A673 (cell line): ENCODE results near the gene ATP8B2. TPM values are rescaled to one million over a fixed set of nuclear protein-coding genes. Genes with fewer than 3 reads are reported as not detected.
"Not testable (repeated sequence)": the region's sequence is repeated elsewhere in the genome, so short reads cannot be mapped to it uniquely, and the experiment has no call there.

Experiments
- BruUV-seq: library from RNA; stranded (reverse); fragments of 400-500 nt; replicated peaks from 2 replicates; lab custom pipeline; 2021; lab: Mats Ljungman, UMichigan
- CTCF ChIA-PET: fragments of 300-600 bp; sonication (Branson Sonifier 250); formaldehyde crosslinking; loops from one replicate; lab custom pipeline; 2022; ENCODE audit warnings: antibody characterized with exemption; lab: Charles Lee
- POLR2A ChIA-PET: fragments of 300-600 bp; sonication (Branson Sonifier 250); formaldehyde crosslinking; loops from one replicate; lab custom pipeline; 2022; ENCODE audit warnings: antibody characterized with exemption; ENCODE audit not compliant: low non-redundant PET; lab: Charles Lee
- DNase-seq: peaks from one replicate; pipeline ENCODE4 v3.0.0-alpha.2; 2015; ENCODE audit warnings: low spot score
- H3K27ac ChIP-seq: fragments of 200-600 bp; sonication (generic); 2 replicates; pipeline ENCODE4 v1.5.1; 2016; ENCODE audit warnings: mixed run types, low read depth, mild to moderate bottlenecking, mixed read lengths, antibody characterized with exemption, low read length; ENCODE audit not compliant: poor library complexity, severe bottlenecking
- H3K27me3 ChIP-seq: fragments of 200-600 bp; sonication (generic); replicated peaks from 2 replicates; pipeline ENCODE4 v1.6.1; 2017; ENCODE audit warnings: mixed run types, low read depth, mild to moderate bottlenecking, mixed read lengths, antibody characterized with exemption, low read length; ENCODE audit not compliant: insufficient read depth, poor library complexity
- H3K36me3 ChIP-seq: fragments of 200-600 bp; sonication (generic); 2 replicates; pipeline ENCODE4 v1.6.1; 2016; ENCODE audit warnings: mixed run types, mild to moderate bottlenecking, mixed read lengths, antibody characterized with exemption, low read length; ENCODE audit not compliant: insufficient read depth, poor library complexity, severe bottlenecking
- H3K4me1 ChIP-seq: fragments of 200-600 bp; sonication (generic); 2 replicates; pipeline ENCODE4 v1.6.1; 2017; ENCODE audit warnings: mixed run types, mild to moderate bottlenecking, mixed read lengths, antibody characterized with exemption, low read length; ENCODE audit not compliant: insufficient read depth, poor library complexity, severe bottlenecking
- H3K4me3 ChIP-seq: fragments of 200-600 bp; sonication (generic); 2 replicates; pipeline ENCODE4 v1.5.1; 2016; ENCODE audit warnings: low read depth, mixed run types, mild to moderate bottlenecking, mixed read lengths, low read length; ENCODE audit not compliant: poor library complexity, severe bottlenecking
- H3K9me3 ChIP-seq: fragments of 200-600 bp; sonication (generic); 2 replicates; pipeline ENCODE4 v1.6.1; 2016; ENCODE audit warnings: mixed run types, low read depth, mild to moderate bottlenecking, mixed read lengths, antibody characterized with exemption, low read length; ENCODE audit not compliant: poor library complexity, severe bottlenecking
- CTCF ChIP-seq: fragments of 300-800, 200-600 bp; sonication (generic); conservative IDR thresholded peaks from 2 replicates; pipeline ENCODE4 v1.5.1; 2017; ENCODE audit warnings: low read depth, mild to moderate bottlenecking, antibody characterized with exemption, low read length, moderate library complexity, mixed read lengths
- EZH2 ChIP-seq: fragments of 200-600 bp; sonication (generic); IDR thresholded peaks from 2 replicates; pipeline ENCODE4 v1.6.1; 2017; ENCODE audit warnings: borderline replicate concordance, low read depth, mild to moderate bottlenecking, mixed read lengths, antibody characterized with exemption, low read length; ENCODE audit not compliant: poor library complexity, severe bottlenecking
- intact Hi-C: fragments of 100-400 bp; cut with micrococcal nuclease; formaldehyde crosslinking; loops from one replicate; pipeline ENCODE4 v1.10.0; 2022; ENCODE audit not compliant: unreplicated experiment
- total RNA-seq: library from RNA; stranded (reverse); gene quantifications from 2 replicates; pipeline ENCODE4 v1.2.3, GENCODE V29; 2021

Gene ATP8B2
- total RNA-seq, 1 experiment from 2014 or later: 29.1 TPM

- H3K27me3 ChIP-seq: no peaks in the 10 kb centered on the region
- peaks cover 13% of the 10 kb centered on the region for H3K9me3 ChIP-seq
- TF ChIP-seq CTCF: no peak
- no peak for TF ChIP-seq EZH2
- no peak overlapping the region for H3K4me3 ChIP-seq
- intact Hi-C loops: no loop called here
- H3K27ac ChIP-seq: no peak overlapping the region
- POLR2A ChIA-PET: interaction anchor here (0.6 kb wide), 1 partner anchor 80 kb away, joined by 3 read pairs; no protein-coding TSS in a partner anchor
- BruUV-seq: no TSS peak
- CTCF ChIA-PET: no interaction called here
- no peak for DNase-seq
- no peaks in the 10 kb centered on the region for H3K36me3 ChIP-seq
- H3K4me1 ChIP-seq: no peaks in the 10 kb centered on the region
Observed at GRCh38 chr1:154318386-154318785, 6.9 kb upstream of the ATP8B2 start.

- POLR2A ChIA-PET: no interaction called here
- intact Hi-C loops: no loop called here
- Histone ChIP-seq H3K4me3 (no peak within 1 kb of the TSS), H3K4me1 (no peaks in the 10 kb centered on the region), H3K27me3 (no peaks in the 10 kb centered on the region), H3K9me3 (peaks cover 10% of the 10 kb centered on the region), H3K27ac (no peak within 1 kb of the TSS), H3K36me3 (no peaks in the 10 kb centered on the region)
- TF ChIP-seq EZH2: no peak
- no peak for TF ChIP-seq CTCF
- BruUV-seq: no TSS peak
- DNase-seq: no peak
- CTCF ChIA-PET: no interaction called here
Observed at GRCh38 chr1:154320882-154321608, 4.3 kb upstream of the ATP8B2 start, which contains the start of gene AQP10. Gene AQP10, plus strand, starts transcription at chr1:154321093. Its CDS starts 63 bp downstream, at chr1:154321156.

GRCh38 chr1:154321609-154321934, 3.8 kb upstream of the ATP8B2 start:
- H3K4me3 ChIP-seq, H3K27me3 ChIP-seq, H3K27ac ChIP-seq, H3K9me3 ChIP-seq, CTCF ChIA-PET, BruUV-seq, POLR2A ChIA-PET, H3K4me1 ChIP-seq, intact Hi-C loops, DNase-seq, H3K36me3 ChIP-seq: not testable (repeated sequence)

- POLR2A ChIA-PET: interaction anchor here (0.5 kb wide), 1 partner anchor 720 kb away, joined by 3 read pairs; no protein-coding TSS in a partner anchor
Observed at GRCh38 chr1:154323493-154323892, 1.8 kb upstream of the ATP8B2 start.

More at GRCh38 chr1:154323493-154323892, 1.8 kb upstream of the ATP8B2 start:
- DNase-seq: no peak
- no TSS peak for BruUV-seq
- Histone ChIP-seq H3K4me3 (no peak overlapping the region), H3K9me3 (no peaks in the 10 kb centered on the region), H3K27me3 (no peaks in the 10 kb centered on the region), H3K4me1 (peaks cover 21% of the 10 kb centered on the region), H3K36me3 (no peaks in the 10 kb centered on the region), H3K27ac (no peak overlapping the region)
- intact Hi-C loops: no loop called here
- CTCF ChIA-PET: no interaction called here
- TF ChIP-seq CTCF: no peak
- no peak for TF ChIP-seq EZH2
